PC-3 (cell line): ENCODE results near the gene PITHD1. TPM values are rescaled to one million over a fixed set of nuclear protein-coding genes. Genes with fewer than 3 reads are reported as not detected.

Source experiments
- ATAC-seq: fragments of 200-7000 bp; cut with Tn5 transposase; 2 replicates; pipeline ENCODE4 v1.9.1; 2020; ENCODE audit warnings: mild to moderate bottlenecking, moderate library complexity
- BruUV-seq: library from RNA; stranded (reverse); fragments of 400-500 nt; replicated peaks from 2 replicates; lab custom pipeline; 2021; lab: Mats Ljungman, UMichigan
- CTCF ChIA-PET: fragments of 300-600 bp; sonication (Branson Sonifier 250); formaldehyde crosslinking; loops from one replicate; lab custom pipeline; 2022; ENCODE audit warnings: antibody characterized with exemption; lab: Charles Lee
- POLR2A ChIA-PET: fragments of 300-600 bp; sonication (Branson Sonifier 250); formaldehyde crosslinking; loops from one replicate; lab custom pipeline; 2022; ENCODE audit warnings: antibody characterized with exemption; ENCODE audit not compliant: unreplicated experiment; lab: Charles Lee
- DNase-seq: peaks from one replicate; pipeline ENCODE4 v3.0.0-alpha.2; 2015
- H2AFZ ChIP-seq: fragments of 300-600 bp; sonication (generic); 2 replicates; pipeline ENCODE4 v1.6.0; 2016; ENCODE audit warnings: antibody characterized with exemption, low read length
- H3F3A ChIP-seq: fragments of 300-600 bp; sonication (generic); one replicate; pipeline ENCODE4 v1.6.0; 2017; ENCODE audit warnings: antibody characterized with exemption, low read length, control low read depth, mild to moderate bottlenecking; ENCODE audit not compliant: unreplicated experiment
- H3K27ac ChIP-seq: fragments of 300-600 bp; sonication (generic); 2 replicates; pipeline ENCODE4 v1.5.1; 2016; ENCODE audit warnings: mild to moderate bottlenecking, low read length
- H3K27me3 ChIP-seq: fragments of 300-600 bp; sonication (generic); 2 replicates; pipeline ENCODE4 v1.6.1; 2016; ENCODE audit warnings: low read length, mixed read lengths
- H3K36me3 ChIP-seq: fragments of 300-600 bp; sonication (generic); 2 replicates; pipeline ENCODE4 v1.6.1; 2016; ENCODE audit warnings: low read depth, mixed run types, low read length, mixed read lengths
- H3K4me1 ChIP-seq: fragments of 300-600 bp; sonication (generic); 2 replicates; pipeline ENCODE4 v1.5.1; 2016; ENCODE audit warnings: low read length; ENCODE audit not compliant: insufficient read depth
- H3K4me2 ChIP-seq: fragments of 300-600 bp; sonication (generic); 2 replicates; pipeline ENCODE4 v1.6.0; 2016; ENCODE audit warnings: low read length
- H3K4me3 ChIP-seq: fragments of 300-600 bp; sonication (generic); 2 replicates; pipeline ENCODE4 v1.5.1; 2016; ENCODE audit warnings: mild to moderate bottlenecking, low read length, mixed read lengths
- H3K79me2 ChIP-seq: fragments of 300-600 bp; sonication (generic); 2 replicates; pipeline ENCODE4 v1.6.1; 2017; ENCODE audit warnings: low read length, mixed read lengths
- H3K9ac ChIP-seq: fragments of 300-600 bp; sonication (generic); 2 replicates; pipeline ENCODE4 v1.6.0; 2016; ENCODE audit warnings: mild to moderate bottlenecking, low read length
- H3K9me2 ChIP-seq: fragments of 300-600 bp; sonication (generic); replicated peaks from 2 replicates; pipeline ENCODE4 v1.6.1; 2016; ENCODE audit warnings: mixed run types, low read length, mixed read lengths
- H3K9me3 ChIP-seq: fragments of 300-600 bp; sonication (generic); 2 replicates; pipeline ENCODE4 v1.6.1; 2016; ENCODE audit warnings: low read length, mixed read lengths
- H4K20me1 ChIP-seq: fragments of 300-600 bp; sonication (generic); 2 replicates; pipeline ENCODE4 v1.6.1; 2016; ENCODE audit warnings: low read length, mixed read lengths
- CTCF ChIP-seq: fragments of 300-600 bp; sonication (generic); conservative IDR thresholded peaks from 2 replicates; pipeline ENCODE4 v1.5.1; 2017; ENCODE audit warnings: antibody characterized with exemption, low read depth, mild to moderate bottlenecking, low read length
- EZH2 ChIP-seq: fragments of 300-600 bp; sonication (generic); IDR thresholded peaks from one replicate; pipeline ENCODE4 v1.6.1; 2017; ENCODE audit warnings: antibody characterized with exemption, mild to moderate bottlenecking, low read length; ENCODE audit not compliant: unreplicated experiment
- EZH2phosphoT487 ChIP-seq: fragments of 300-600 bp; sonication (generic); IDR thresholded peaks from 2 replicates; pipeline ENCODE4 v1.6.1; 2018; ENCODE audit warnings: mild to moderate bottlenecking, antibody characterized with exemption, low read length, borderline replicate concordance
- intact Hi-C: fragments of 100-400 bp; cut with micrococcal nuclease; formaldehyde crosslinking; loops from 2 replicates; pipeline ENCODE4 v1.9.0; 2023
- total RNA-seq: library from RNA; depleted of rRNA; stranded (reverse); fragments of >200 nt; gene quantifications from 2 replicates; pipeline ENCODE4 v1.2.3, GENCODE V29; 2014

Gene PITHD1
- total RNA-seq, 1 experiment from 2014 or later = 107 TPM

- Histone ChIP-seq H2AFZ (no peak overlapping the region), H3K79me2 (no peaks in the 10 kb centered on the region), H4K20me1 (no peaks in the 10 kb centered on the region), H3K4me2 (no peak overlapping the region), H3K9me3 (no peaks in the 10 kb centered on the region), H3K9me2 (no peaks in the 10 kb centered on the region), H3K9ac (no peak overlapping the region), H3K27me3 (no peaks in the 10 kb centered on the region), H3K27ac (no peak overlapping the region), H3K4me1 (no peaks in the 10 kb centered on the region), H3K36me3 (no peaks in the 10 kb centered on the region; the same call in 1 of the 2 replicates), H3K4me3 (no peak overlapping the region), H3F3A (no peaks in the 10 kb centered on the region)
- intact Hi-C loops = no loop called here
- POLR2A ChIA-PET = no interaction called here
- TF ChIP-seq EZH2 (no peak), CTCF (no peak), EZH2phosphoT487 (no peak)
- CTCF ChIA-PET = no interaction called here
- ATAC-seq = no peak
- no peak for DNase-seq
- BruUV-seq = no TSS peak
Measured at GRCh38 chr1:23816906-23817305, 38.7 kb downstream of the PITHD1 start.

- Histone ChIP-seq H3F3A (no peaks in the 10 kb centered on the region), H3K27ac (no peak overlapping the region), H3K9me2 (no peaks in the 10 kb centered on the region), H3K79me2 (no peaks in the 10 kb centered on the region), H3K4me2 (no peak overlapping the region), H4K20me1 (no peaks in the 10 kb centered on the region), H3K27me3 (no peaks in the 10 kb centered on the region), H3K9me3 (no peaks in the 10 kb centered on the region), H3K9ac (no peak overlapping the region), H2AFZ (no peak overlapping the region), H3K4me3 (no peak overlapping the region), H3K36me3 (no peaks in the 10 kb centered on the region; the same call in 1 of the 2 replicates), H3K4me1 (no peaks in the 10 kb centered on the region)
- intact Hi-C loops = no loop called here
- BruUV-seq = no TSS peak
- POLR2A ChIA-PET = no interaction called here
- TF ChIP-seq EZH2 (no peak), EZH2phosphoT487 (no peak), CTCF (no peak)
- CTCF ChIA-PET = no interaction called here
- no peak for DNase-seq
- ATAC-seq = no peak
Measured at GRCh38 chr1:23817633-23818032, 39.4 kb downstream of the PITHD1 start.

- no peak overlapping the region for H3K4me3 ChIP-seq
- H3F3A ChIP-seq = no peaks in the 10 kb centered on the region
- no peaks in the 10 kb centered on the region for H3K27me3 ChIP-seq
- CTCF ChIA-PET = no interaction called here
- H3K79me2 ChIP-seq = peaks cover 10% of the 10 kb centered on the region
- intact Hi-C loops = no loop called here
- H4K20me1 ChIP-seq = no peaks in the 10 kb centered on the region
- no peak for DNase-seq
- peaks cover 12% of the 10 kb centered on the region for H3K4me1 ChIP-seq
- H3K27ac ChIP-seq = no peak overlapping the region
- TF ChIP-seq EZH2 (no peak), EZH2phosphoT487 (no peak), CTCF (no peak)
- H3K9me3 ChIP-seq = no peaks in the 10 kb centered on the region
- no peaks in the 10 kb centered on the region for H3K9me2 ChIP-seq
- no peak overlapping the region for H2AFZ ChIP-seq
- no peak overlapping the region for H3K9ac ChIP-seq
- POLR2A ChIA-PET = no interaction called here
- H3K36me3 ChIP-seq = no peaks in the 10 kb centered on the region
- BruUV-seq = no TSS peak
- ATAC-seq = no peak
- H3K4me2 ChIP-seq = no peak overlapping the region
Measured at GRCh38 chr1:23823767-23824166, 45.5 kb downstream of the PITHD1 start.
